Islet precursor cell (in vitro differentiated cells): Measurements from ENCODE around the gene SP7.
"Not testable (repeated sequence)": the region's sequence is repeated elsewhere in the genome, so short reads cannot be mapped to it uniquely, and the experiment has no call there.

ENCODE experiments used
- DNase-seq: peaks from one replicate; pipeline ENCODE4 v3.0.0-alpha.2; 2018

SP7 gene

DNA sequence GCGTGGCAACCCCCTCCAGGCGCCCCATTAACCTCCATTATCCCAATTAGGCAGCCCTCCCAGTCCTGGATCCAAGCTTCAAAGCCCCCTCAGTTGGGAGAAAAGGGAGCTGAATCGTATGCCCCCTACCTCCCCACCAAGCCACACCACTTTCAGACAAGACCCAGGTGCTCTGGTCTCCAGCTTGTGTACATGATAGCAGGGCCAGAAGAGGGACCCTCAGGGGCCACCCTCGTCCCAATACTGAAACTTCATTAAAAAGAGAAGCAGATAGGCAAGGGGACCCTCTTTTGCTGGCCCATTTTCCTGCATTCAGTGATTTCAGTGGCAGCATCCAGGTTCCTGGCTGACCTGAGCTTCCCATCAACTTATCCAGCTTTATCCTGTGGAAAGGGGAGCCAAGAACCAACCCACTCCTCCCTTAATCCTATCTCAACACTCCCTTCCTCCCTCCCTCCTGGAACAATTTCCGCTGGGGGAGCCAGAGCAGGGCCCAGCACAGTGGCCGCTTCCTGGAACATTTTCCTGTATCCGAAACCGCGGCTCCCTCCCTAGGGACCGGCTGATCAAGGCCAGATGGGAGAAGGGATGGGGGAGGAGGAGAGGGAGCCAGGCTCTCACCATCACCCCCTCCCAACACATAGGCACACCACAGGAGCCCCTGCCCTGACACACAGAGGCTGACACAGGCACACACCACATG lies 9.5 kb upstream of the SP7 start:
- no peak for DNase-seq

DNA sequence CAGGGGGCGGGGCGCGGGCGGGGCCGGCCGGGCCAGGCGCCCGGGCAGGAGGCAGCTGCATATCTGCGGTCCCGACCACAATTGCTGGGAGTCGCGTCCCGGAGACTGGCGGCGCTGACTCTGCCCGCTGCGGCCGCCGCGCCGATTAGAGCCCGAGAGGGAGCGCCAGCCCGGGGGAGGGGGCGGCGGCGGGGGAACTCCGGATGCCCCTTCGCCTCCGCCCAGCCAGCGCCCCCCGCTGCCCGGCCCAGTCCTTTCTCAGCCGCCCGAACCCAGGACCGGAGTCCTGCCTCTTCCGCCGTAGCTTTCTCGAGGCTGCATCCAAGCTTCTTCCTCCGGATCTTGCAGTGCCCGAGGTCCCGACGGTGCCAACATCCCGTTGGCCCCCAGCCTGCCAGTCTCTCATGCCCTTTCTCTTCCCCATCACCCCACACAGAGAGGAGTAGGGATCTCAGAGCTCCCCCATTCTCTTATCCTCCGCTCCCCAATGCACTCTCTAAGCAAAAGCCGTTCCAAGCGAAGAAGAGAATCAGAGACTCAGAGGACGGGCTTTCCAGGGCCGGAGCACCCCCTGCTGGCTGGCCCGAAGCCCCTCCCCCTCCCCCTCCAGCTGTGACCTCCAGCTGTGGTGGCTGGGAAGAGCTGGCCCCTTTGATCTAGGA lies 8.8 kb upstream of the SP7 start:
- peak; percentile 95 for DNase-seq

DNA sequence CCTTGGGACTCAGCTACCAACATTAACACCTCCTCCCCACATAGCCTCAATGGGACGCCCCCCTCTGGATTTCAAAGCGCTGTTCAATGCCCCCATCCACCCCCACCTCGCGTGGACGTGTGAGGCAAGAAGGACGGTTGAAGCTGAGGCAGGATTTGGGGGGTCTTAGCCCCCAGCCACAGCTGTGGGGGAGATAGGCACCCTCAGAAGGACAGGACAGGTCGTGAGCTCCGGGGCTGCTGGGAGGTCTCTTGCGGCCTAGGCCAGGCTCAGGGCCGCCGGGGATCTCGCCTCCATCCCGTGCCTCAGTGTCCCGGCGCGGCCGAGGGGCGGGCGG lies 8.3 kb upstream of the SP7 start:
- DNase-seq, result no peak

DNA sequence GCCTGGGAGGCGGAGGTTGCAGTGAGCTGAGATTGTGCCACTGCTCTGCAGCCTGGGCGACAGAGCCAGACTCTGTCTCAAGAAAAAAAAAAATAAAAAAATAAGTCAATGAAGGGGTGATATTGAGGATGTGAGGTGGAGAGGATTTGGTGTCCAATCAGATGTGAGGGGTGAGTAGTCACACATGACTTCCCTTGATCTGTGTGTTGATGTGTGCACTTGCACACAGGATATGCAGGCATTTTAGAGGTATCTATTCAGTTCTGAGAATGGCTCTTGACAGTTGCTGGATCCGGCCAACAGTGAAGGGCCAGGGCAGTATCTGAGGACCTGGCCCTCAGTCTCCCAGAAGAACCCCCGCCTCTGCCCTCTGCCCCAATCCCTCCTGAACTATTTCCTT lies 7.8 kb upstream of the SP7 start:
- no peak for DNase-seq

DNA sequence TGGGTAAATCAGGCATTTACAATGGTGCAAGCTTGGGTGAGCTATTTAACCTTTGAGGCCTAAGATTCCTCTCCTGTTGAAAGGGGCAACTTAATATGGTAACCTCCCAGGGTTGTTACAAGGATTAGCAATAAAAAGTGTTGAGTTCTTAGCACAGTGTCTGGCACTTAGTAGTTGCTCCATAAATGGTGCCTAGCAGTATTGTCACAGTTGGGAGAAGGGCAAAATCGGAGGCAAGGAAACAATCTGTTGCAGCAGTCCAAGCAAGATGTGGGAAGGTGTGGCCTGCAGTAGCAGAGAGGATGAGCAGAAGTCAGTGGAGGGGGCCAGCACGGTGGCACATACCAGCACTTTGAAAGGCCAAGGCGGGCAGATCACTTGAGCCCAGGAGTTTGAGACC lies 7.3 kb upstream of the SP7 start:
- no peak for DNase-seq

DNA sequence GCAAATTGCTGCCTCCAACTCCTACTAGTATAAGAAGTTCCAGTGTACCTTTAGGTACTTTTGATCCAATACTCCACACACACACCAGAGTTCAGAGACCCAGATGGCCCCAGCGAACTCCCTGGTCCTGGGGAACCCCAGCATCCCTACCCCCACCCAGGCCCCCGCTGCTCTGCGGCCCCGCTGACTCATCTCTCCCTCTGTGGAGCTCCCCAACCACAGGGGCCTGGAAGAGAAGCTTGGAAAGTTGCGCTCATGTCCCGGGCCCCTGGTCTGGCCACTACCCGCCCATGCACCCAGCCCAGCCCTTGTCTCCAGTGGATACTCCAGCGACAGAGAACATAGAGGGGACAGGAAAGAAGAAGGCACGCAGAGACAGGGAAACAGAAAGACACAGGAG lies 4.2 kb upstream of the SP7 start:
- no peak for DNase-seq

DNA sequence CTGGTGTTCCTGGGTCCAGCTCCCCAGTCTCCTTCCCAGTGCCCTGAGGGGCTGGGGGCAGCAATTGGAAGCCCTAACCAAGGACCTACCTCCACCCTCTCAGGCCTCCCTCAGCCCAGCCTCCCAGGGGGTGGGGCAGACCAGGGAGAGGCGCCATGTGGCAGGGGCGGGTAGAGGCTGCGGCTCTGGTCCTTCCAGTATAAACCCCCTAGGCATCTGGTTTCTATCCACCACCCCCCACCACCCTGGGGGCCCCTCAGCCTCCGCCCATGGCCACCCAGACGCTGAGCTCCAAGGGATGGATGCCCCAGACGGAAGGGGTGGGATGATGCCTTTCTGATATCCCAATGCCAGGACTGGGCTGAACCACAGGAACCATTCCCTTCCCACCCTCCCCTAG lies 2.8 kb upstream of the SP7 start:
- DNase-seq, result no peak

DNA sequence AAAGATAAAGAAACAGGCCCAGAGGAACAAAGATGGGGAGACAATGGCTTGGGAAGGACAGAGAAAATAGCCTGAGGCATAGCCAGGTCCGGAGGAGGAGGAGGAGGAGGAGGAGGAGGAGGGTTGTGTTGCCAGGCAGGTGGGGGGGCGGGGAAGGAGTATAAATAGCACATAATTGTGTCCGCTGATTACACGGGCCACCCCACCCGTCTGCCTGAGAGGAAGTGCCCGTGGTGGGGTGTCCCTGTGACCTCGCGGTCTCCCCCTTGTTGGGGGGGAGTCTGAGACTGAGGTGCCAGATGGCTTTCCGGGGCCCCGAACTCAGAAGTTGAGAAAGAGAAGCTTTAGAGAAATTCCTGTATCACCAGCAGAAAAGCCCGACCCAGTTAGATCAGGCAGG lies 1.9 kb upstream of the SP7 start:
- DNase-seq, result no peak

DNA sequence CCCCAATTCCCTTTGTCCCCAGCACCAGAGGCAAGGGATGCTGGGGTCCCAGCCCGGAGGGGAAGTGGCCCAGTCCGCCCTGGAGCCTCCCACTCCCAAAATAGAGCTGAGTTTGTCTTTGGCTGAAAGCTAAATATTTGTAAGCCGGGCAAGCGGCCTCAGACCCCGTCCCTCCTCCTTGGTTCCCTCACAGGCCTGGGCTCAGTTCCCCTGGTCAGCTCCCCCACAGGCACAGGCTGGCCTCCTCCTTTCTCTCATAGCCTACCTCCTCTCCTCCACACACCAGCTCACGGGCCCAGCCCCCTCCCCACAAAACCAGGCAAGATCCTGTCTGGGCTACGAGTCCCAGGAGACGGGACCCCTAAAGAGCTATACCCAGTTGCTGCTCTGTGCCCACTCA lies 1.3 kb downstream of the SP7 start:
- no peak for DNase-seq

DNA sequence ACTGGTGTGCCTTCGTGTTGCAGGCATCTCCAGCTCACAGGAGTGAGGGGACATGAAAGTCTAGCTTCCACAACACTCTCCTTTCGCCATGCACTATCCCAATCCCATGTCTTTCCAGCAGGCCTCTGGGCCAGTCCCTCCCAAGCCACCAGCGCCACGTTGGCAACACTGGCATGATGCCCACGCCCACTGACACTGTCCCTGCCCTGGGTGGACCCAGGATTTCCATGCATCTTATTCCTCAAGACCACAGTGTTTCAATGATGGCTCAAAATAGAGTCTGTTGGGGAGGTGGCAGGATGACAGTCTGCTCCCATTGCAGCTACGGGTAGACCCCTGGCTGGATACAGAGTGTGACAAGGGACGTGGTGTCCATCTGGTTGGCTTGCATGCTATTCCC lies 2.3 kb downstream of the SP7 start:
- no peak for DNase-seq

DNA sequence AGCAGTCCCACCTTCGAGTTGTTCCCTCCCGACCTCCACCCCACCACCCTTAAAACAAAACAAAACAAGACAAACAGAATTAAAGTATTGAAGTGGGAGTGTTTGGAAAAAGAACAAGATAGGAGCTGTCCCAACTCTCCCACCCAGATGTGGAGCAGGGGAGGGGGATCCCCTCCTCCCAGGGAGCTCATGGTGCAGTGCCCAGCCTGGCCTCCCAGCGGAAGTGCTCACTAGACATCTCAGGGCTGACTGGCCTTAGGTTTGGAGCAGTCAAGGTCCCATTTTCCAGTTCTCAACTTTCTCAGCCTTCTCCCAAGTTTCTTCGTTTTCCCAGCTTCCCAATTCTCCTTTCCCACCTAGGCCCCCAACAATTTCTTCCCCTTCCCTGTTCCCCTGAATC lies 2.9 kb downstream of the SP7 start:
- peak; percentile 53 for DNase-seq

DNA sequence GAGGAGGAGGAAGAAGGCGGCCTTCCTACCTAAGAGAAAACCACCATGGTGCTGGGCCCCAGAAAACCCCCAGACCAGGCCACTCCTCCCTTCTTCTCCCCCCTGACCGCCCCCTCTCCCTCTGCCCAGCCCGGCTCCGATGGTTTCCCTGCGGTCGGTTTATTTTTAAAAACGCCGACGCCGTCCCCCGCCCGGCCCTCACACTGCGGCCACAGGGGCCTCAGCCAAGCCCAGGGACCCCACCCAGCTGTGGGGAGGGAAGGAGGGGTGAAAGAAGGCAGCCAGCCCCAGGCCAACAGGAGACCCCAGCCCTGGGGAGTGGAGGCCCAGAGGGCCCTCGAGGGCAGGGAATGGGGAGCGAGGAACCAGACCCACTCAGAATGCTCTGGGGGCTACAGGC lies 3.4 kb downstream of the SP7 start:
- DNase-seq, result no peak

DNA sequence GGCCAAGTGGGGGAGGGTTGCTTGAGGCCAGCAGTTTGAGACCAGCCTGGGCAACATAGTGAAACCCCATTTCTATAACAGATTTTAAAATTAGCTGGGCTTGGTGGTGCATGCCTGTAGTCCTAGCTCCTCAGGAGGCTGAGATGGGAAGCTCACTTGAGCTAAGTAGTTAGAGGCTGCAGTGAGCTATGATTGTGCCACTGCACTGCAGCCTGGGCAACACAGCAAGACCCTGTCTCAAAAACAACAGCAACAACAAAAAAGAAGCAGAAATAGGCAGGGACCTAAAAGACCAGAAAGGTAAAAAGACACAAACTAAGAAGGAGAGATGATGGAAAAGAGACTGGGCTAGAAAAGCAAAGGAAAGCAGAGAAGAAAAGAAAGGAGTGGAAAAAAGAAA lies 3.8 kb downstream of the SP7 start:
- DNase-seq, result not testable (repeated sequence)

DNA sequence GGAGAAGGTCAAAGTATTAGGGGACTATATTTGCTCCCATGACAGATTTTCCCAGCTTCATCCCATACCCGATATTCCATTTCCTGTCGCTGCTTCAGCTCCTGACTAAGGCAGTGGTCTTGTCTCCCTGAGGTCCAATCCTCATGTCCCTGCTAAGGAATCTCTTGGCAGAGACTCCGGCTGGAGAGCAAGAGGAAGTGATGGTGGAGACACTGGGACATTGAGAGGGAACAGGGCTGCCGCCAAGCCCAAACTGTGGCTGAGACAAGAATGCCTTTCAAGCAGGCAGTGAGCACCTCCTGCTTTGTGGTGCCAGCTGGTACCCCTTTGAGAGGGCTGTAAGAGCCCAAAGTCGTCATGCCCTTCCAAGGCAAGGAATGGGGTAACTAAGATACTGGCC lies 5.5 kb downstream of the SP7 start:
- peak; percentile 50 for DNase-seq

DNA sequence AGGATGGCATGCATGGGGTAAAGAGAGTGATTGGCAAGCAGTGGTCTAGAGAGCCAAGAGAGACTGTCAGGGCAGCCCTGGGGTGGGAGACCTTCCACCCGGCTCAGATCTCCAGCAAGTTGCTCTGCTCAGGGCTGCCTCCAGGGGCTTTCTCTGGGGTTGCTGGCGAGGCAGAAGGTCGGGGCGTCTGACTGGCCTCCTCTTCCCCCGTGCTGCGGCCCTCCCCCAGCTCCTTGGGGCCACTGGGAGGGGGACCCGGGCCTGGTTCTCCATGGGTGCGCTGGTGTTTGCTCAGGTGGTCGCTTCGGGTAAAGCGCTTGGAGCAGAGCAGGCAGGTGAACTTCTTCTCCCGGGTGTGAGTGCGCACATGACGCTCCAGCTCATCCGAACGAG lies 8.1 kb downstream of the SP7 start:
- DNase-seq, result peak; percentile 79

DNA sequence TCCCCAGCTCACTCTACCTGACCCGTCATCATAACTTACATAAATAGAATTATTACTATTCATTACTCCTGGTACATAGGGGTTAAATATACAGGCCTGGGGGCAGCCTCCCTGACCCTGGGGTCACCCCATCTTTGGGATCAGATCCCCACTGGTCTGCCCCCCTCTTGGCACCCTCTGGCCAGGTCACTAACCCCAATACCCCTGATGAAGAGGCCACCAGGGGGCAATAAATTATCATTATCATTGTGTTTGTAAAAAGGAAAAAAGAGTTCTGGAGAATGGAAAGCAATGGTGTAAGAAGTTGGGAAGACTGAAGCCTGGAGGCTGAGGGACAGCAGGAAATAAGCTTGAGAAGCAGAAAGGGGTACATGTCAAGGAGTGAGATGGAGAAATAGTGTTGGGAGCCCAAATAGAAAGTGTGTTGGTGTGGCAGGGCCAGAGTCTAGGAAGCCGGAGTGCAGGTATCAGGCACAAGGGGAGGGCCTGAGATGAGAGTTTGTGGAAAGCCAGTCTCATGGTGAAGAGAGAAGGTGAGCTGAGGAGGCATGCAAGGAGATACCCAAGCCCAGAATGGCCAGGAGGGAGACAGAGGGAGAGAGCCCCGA lies 8.6 kb downstream of the SP7 start:
- DNase-seq, result no peak

DNA sequence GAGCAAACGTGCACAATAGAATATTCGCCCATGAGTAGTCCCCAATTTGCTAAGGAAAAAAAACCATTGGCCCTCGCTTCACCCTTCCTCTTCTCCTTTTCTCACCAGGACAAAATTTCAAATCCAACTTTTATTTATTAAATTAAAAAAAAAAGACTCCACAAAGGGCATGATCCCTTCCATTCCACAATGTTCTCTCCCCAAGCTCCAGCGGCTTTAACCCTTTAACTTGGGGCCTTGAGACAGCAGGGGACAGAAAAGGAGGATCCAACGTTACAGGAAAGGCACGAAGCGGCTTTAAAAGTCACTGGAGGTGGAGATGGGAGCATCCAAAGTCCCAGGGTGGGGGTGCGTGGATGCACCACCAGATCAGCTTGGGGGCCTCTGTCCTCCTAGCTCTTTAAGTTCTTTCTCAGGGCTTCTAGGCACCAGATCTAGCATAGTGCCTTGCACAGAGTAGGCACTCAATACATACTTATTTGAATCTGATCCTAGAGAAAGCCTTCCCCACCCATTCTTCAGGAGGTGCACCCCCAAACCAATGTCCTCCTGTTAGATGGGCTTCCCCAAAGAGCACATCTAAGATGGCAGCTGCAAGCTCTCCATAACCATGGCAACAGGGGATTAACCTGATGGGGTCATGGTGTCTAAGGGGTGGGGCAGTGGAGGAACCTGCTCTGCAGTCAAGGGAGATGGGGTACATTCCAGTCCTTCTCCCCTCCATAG lies 9.5 kb downstream of the SP7 start:
- no peak for DNase-seq

DNA sequence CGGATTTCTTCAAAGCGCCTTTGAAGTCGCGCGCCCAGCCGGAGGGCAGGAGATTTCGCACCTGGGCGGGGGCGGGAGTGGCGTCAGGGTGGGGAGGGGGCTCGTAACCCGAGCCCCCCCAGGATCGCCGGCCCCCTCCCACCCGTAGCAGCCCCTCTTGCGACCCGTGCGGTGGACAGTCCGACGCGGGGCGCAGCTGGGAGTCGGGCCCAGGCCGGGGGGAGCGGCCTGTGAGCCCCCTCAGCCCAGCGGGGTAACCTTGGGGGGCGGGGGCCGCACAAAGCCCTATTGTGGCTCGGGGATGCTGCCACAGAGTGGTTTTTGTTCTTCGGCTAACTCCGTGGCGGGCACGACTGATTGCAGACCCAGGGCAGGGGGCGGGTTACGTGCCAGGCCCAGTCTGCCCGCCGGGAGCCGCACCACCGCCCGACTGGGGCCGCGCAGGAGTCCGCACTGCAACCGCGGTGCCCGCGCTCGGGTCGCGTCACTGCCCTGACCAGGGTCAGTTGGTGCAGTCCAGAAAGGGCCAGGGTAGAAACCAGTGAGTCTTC lies 10.6 kb downstream of the SP7 start:
- DNase-seq, result peak; percentile 70

DNA sequence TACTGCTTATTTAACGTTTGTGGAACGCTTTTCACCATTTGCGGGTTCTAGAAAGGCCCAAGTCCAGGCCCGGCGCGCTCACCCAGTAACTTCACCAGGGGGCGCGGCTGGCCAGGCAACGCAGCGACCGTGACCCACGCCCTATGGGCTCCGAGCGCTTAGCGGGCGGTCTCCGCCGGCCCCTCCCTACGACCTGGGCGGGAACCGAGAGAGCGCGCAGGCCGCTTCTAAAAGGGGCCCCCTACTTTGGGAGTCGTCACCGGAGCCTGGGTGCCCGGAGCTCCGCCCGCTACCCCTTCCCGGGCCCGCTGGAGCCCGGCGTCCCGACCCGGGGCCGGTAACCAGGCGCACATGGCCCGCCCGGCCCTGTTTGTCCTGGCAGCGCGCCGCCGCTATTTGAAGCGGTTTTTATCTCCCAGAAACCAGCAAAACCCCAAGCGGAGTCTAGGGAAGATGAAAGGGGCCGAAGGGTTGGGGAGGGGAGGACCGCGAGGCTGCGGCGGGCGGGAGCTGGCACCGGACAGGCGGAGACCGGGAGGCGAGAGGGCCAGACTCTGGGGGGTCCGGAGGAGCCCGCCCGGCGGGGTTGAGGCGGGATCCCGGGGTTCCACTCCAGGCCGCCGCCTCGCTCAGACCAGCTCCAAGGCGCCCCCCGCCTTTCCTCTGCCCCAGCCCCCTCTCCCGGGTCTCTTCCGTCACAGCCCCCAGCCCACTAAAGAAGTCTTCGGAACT lies 11.2 kb downstream of the SP7 start:
- peak; percentile 96 for DNase-seq

DNA sequence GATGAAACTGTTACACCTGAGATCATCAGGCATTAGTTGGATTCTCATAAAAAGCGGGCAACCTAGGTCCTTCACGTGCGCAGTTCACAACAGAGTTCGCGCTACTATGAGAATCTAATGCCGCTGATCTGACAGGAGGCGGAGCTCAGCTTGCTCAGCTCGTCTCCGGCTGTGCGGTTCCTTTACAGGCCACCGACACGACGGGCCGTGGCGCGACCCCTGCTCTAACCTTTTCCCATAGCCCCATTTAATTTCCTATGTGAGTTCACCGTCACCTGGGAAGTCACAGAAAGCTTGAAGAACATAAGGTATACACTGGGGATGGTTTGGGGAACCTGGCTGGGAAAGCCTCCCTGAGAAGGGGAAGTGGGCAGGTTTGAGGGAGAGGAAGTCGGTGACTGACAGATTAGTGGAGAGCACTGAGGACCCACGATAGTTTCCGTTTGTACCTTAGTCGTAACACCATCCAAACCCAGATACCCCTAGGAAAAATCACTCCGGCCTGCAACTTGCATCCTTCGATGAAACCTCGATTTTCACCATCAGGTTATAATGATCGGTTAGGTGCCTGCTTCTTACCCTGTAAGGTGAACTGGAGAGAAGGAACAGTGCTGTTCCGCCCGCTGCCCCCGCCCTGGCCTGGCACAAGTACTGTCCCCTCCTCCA lies 11.9 kb downstream of the SP7 start:
- DNase-seq, result peak; percentile 74

DNA sequence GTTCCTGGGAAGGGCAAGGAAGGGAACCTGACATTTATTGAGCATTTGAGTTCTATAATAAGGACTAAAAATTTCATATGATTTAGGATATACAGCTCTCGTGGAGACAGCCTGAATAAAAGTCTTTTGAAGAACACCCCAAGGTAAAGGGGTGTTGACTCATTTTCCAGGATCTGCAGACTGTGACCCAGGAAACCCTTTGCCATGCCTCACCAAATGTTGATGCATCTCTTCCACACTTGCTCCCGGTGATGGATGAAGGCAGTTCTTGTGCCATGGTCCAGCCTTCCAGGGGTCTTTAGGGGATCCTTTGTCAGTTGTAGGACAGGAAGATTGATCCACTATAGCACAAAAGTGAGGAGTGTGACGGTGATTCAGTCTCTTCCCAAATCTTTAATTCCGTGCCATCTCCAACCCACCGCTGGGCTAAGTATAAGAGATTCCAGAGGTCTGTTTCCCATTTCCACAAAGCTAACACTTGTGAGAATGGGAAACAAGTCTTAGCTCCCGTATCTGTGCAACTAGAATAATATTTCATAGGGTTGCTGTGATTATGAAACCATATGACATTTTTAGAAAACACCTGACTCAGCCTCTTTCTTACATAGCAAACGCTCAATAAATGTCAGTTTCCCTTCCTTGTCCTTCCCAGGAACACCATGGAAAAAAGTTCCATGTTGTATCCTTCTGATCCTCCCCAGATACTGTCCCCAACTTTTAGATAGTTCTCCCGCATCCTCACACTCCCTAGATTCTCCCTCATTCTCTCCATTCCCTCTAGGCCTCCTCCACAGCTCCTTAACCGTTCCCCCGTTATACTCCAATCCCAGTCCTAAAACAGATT lies 15.6 kb downstream of the SP7 start:
- no peak for DNase-seq

DNA sequence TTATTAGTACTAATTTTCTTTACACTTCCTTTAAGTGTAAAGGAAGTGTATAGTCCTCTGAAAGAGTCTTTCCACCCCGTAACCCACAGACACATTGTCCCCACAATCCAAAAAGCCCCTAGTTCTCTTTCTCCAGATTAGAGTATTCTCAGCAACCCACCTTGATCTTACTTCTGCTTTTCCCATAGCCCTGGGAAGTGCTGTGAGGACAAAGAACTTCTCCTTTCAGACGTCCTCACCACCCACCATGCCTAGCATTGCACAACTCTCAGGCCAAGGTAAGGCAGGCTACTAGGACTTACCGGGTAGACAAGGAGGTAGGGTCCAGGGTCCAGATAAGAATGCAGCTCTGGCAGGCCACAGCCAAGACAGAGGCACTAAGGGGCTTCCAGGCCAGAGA lies 22.2 kb downstream of the SP7 start:
- DNase-seq, result no peak
